Measurements from ENCODE around the gene NHERF2.

NHERF2 gene

GRCh38 chr16:2084895-2085625, 58.4 kb downstream of the NHERF2 start:
- no peak overlapping the region for H3K9ac ChIP-seq (ENCODE audit: low read length)
- H3K4me1 ChIP-seq (ENCODE audit: control insufficient read depth, low read depth, low read length) = no peaks in the 10 kb centered on the region
- no peak overlapping the region for H3K27ac ChIP-seq (ENCODE audit: low read length)
- no peak overlapping the region for H3K4me3 ChIP-seq (ENCODE audit: low read length)
- H3K27me3 ChIP-seq (ENCODE audit: control insufficient read depth, insufficient read depth, low read length) = no peaks in the 10 kb centered on the region
- peaks cover 14% of the 10 kb centered on the region for H3K36me3 ChIP-seq (ENCODE audit: control insufficient read depth, low read depth, low read length)
- no peaks in the 10 kb centered on the region for H3K9me3 ChIP-seq (ENCODE audit: control insufficient read depth, low read depth, low read length)

GRCh38 chr16:2085669-2086068, 59.0 kb downstream of the NHERF2 start:
- Histone ChIP-seq H3K4me1 (ENCODE audit: control insufficient read depth, low read depth, low read length) (no peaks in the 10 kb centered on the region), H3K9ac (ENCODE audit: low read length) (no peak overlapping the region), H3K27me3 (ENCODE audit: control insufficient read depth, insufficient read depth, low read length) (no peaks in the 10 kb centered on the region), H3K27ac (ENCODE audit: low read length) (no peak overlapping the region), H3K9me3 (ENCODE audit: control insufficient read depth, low read depth, low read length) (no peaks in the 10 kb centered on the region), H3K36me3 (ENCODE audit: control insufficient read depth, low read depth, low read length) (peaks cover 14% of the 10 kb centered on the region), H3K4me3 (ENCODE audit: low read length) (no peak overlapping the region)

GRCh38 chr16:2086106-2086742, 59.5 kb downstream of the NHERF2 start:
- Histone ChIP-seq H3K4me1 (ENCODE audit: control insufficient read depth, low read depth, low read length) (no peaks in the 10 kb centered on the region), H3K9me3 (ENCODE audit: control insufficient read depth, low read depth, low read length) (no peaks in the 10 kb centered on the region), H3K36me3 (ENCODE audit: control insufficient read depth, low read depth, low read length) (peaks cover 14% of the 10 kb centered on the region), H3K27me3 (ENCODE audit: control insufficient read depth, insufficient read depth, low read length) (no peaks in the 10 kb centered on the region), H3K4me3 (ENCODE audit: low read length) (no peak overlapping the region), H3K27ac (ENCODE audit: low read length) (no peak overlapping the region), H3K9ac (ENCODE audit: low read length) (no peak overlapping the region)

- H3K9me3 ChIP-seq (ENCODE audit: control insufficient read depth, low read depth, low read length) = no peaks in the 10 kb centered on the region
- H3K36me3 ChIP-seq (ENCODE audit: control insufficient read depth, low read depth, low read length) = peaks cover 9% of the 10 kb centered on the region
- H3K9ac ChIP-seq (ENCODE audit: low read length) = no peak overlapping the region
- no peaks in the 10 kb centered on the region for H3K27me3 ChIP-seq (ENCODE audit: control insufficient read depth, insufficient read depth, low read length)
- H3K4me1 ChIP-seq (ENCODE audit: control insufficient read depth, low read depth, low read length) = no peaks in the 10 kb centered on the region
- no peak overlapping the region for H3K27ac ChIP-seq (ENCODE audit: low read length)
- no peak overlapping the region for H3K4me3 ChIP-seq (ENCODE audit: low read length)
Observed at GRCh38 chr16:2086812-2087747, 60.4 kb downstream of the NHERF2 start.

GRCh38 chr16:2087748-2088631, 61.3 kb downstream of the NHERF2 start:
- no peak overlapping the region for H3K9ac ChIP-seq (ENCODE audit: low read length)
- no peaks in the 10 kb centered on the region for H3K27me3 ChIP-seq (ENCODE audit: control insufficient read depth, insufficient read depth, low read length)
- H3K36me3 ChIP-seq (ENCODE audit: control insufficient read depth, low read depth, low read length) = peaks cover 9% of the 10 kb centered on the region
- no peaks in the 10 kb centered on the region for H3K9me3 ChIP-seq (ENCODE audit: control insufficient read depth, low read depth, low read length)
- H3K27ac ChIP-seq (ENCODE audit: low read length) = no peak overlapping the region
- no peaks in the 10 kb centered on the region for H3K4me1 ChIP-seq (ENCODE audit: control insufficient read depth, low read depth, low read length)
- no peak overlapping the region for H3K4me3 ChIP-seq (ENCODE audit: low read length)

Measured in iPS-18a (cell line).